Endometrial microvascular endothelial cells (primary cell): Measurements from ENCODE around the gene EGFR. TPM values are rescaled to one million over a fixed set of nuclear protein-coding genes. Genes with fewer than 3 reads are reported as not detected.
"Not testable (repeated sequence)": the region's sequence is repeated elsewhere in the genome, so short reads cannot be mapped to it uniquely, and the experiment has no call there.

Experiments used
- in situ Hi-C: cut with HindIII; loops from 2 replicates; pipeline ENCODE4 v1.10.0; 2017; ENCODE audit warnings: low sequenced_read_pairs, low pct_unique_long_range_greater_than_20kb; ENCODE audit errors: inconsistent ontology term
- total RNA-seq: library from RNA; depleted of rRNA; stranded (reverse); fragments of >200 nt; gene quantifications from one replicate; pipeline ENCODE4 v1.2.3, GENCODE V29; 2015; ENCODE audit errors: inconsistent ontology term

EGFR gene
- total RNA-seq, 1 donor from 2014 or later = 4.8 TPM

GRCh38 chr7:55167296-55167695, 148.5 kb downstream of the EGFR start:
- in situ Hi-C loops = not testable (repeated sequence)

DNA sequence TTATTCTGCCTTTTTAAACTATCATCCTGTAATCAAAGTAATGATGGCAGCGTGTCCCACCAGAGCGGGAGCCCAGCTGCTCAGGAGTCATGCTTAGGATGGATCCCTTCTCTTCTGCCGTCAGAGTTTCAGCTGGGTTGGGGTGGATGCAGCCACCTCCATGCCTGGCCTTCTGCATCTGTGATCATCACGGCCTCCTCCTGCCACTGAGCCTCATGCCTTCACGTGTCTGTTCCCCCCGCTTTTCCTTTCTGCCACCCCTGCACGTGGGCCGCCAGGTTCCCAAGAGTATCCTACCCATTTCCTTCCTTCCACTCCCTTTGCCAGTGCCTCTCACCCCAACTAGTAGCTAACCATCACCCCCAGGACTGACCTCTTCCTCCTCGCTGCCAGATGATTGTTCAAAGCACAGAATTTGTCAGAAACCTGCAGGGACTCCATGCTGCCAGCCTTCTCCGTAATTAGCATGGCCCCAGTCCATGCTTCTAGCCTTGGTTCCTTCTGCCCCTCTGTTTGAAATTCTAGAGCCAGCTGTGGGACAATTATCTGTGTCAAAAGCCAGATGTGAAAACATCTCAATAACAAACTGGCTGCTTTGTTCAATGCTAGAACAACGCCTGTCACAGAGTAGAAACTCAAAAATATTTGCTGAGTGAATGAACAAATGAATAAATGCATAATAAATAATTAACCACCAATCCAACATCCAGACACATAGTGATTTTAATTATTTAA, 151.7 kb downstream of the EGFR start:
- in situ Hi-C loops = no loop called here

GRCh38 chr7:55171157-55171556, 152.3 kb downstream of the EGFR start:
- in situ Hi-C loops = no loop called here

- in situ Hi-C loops = no loop called here
These were observed 153.3 kb downstream of the EGFR start for GRCh38 chr7:55172161-55172560.

DNA sequence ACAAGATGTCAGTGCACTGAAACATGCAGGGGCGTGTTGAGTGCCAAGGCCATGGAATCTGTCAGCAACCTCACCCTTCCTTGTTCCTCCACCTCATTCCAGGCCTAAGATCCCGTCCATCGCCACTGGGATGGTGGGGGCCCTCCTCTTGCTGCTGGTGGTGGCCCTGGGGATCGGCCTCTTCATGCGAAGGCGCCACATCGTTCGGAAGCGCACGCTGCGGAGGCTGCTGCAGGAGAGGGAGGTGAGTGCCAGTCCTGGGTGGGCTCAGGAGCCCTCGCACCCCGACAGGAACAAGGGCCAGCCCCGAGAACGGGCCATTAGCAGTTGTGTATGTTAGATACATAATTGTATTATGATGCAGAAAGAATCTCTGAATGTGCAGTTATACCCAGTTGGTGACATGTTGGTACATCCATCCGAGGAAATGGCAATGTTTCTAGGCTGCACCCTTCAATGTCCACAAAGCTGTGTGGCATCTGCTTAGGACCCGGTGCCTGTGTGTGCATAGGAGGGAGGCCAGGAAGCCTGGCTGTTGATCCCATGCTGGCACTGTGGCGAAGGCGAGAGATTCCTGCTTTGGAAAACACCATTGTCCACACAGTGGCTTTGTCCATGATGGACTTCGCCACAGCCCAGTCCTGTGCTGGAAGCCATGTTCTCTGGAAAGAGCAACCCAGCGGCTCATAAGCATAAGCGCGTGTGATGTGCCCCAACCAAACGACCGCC, 154.2 kb downstream of the EGFR start:
- in situ Hi-C loops = no loop called here

DNA sequence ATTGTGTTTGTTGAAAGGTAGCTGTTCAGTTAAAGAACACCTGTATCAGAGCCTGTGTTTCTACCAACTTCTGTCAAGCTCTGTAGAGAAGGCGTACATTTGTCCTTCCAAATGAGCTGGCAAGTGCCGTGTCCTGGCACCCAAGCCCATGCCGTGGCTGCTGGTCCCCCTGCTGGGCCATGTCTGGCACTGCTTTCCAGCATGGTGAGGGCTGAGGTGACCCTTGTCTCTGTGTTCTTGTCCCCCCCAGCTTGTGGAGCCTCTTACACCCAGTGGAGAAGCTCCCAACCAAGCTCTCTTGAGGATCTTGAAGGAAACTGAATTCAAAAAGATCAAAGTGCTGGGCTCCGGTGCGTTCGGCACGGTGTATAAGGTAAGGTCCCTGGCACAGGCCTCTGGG, 154.9 kb downstream of the EGFR start:
- in situ Hi-C loops = no loop called here

GRCh38 chr7:55174456-55174855, 155.6 kb downstream of the EGFR start:
- in situ Hi-C loops = no loop called here

DNA sequence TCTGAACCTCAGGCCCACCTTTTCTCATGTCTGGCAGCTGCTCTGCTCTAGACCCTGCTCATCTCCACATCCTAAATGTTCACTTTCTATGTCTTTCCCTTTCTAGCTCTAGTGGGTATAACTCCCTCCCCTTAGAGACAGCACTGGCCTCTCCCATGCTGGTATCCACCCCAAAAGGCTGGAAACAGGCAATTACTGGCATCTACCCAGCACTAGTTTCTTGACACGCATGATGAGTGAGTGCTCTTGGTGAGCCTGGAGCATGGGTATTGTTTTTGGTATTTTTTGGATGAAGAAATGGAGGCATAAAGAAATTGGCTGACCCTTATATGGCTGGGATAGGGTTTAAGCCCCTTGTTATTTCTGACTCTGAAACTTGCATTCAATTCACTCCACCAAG, 156.0 kb downstream of the EGFR start:
- in situ Hi-C loops = no loop called here

GRCh38 chr7:55177068-55177530, 158.3 kb downstream of the EGFR start:
- in situ Hi-C loops = no loop called here

DNA sequence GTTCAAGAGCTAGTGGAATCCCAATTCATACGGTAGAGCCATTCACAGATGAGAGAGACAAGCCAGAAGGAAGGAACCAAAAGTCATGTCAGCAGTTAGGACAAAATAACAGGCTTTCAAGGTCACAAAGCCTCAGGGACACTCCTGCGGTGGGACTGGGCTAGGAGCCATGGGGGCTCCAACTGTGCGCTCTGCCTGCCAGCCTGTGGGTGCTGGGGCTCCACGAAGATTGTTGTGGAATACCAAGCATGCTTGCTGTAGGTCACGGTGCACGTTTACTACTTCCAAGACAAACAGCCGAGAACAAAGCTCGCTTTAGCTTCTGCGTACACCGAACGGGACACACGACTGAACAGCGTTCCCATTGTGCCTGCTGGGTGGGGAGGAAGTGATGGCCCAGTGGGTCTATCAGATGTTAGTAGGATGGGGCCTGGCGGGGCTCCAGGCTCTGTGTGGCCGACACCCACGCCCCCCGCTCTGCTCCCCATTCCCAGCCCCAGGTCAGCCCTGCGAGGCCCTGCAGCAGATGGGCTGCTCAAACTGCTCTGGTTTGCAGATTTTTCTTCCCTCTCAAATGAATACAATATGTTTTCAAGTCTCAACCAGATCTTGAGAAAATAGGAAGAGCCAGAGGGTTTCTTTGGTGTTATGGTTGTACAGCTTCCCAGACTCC, 158.9 kb downstream of the EGFR start:
- in situ Hi-C loops = no loop called here

- in situ Hi-C loops = no loop called here
These were observed 159.6 kb downstream of the EGFR start for GRCh38 chr7:55178292-55178862.

DNA sequence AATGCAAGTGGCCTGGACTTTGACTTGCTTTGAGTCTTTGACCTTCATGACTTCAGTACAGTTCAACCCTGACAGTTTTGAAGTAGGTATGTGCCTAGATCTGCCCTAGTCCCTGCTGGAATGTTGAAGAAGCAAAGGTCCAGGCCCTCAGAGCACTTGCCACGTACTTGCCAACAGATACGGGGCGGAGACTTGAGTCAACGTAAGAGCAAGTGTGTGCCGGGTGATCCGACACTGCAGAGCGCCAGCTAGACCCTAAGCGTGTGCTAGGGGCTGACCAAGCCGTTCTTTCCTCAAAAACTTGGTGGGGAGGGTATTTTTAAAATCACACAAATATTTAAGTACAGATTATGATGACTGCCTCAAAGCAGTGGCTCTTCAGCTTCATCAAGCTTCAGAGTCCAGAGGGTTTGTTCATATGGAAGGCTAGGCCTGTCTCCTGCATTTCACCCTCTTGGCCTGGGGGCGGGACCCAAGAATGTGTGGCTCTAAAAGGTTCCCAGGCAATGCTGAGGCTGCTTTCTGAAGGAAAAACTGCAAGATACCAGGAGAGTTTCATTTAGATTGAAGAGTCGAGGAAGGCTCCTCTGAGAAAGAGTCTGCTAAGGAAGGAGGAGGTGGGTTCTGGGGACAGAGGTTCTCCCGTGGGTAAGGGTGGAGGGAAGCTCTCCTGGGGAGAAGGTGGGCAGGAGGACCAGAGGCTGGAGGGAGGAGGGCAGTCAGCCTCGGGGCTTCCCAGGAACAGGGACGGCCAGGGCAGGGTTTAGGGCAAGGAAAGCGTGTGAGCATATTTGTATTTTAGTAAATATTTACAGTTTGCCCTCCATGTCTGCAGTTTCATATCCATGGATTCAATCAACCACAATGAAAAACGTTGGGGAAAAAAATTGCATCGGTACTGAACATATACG, 160.3 kb downstream of the EGFR start:
- in situ Hi-C loops = no loop called here

DNA sequence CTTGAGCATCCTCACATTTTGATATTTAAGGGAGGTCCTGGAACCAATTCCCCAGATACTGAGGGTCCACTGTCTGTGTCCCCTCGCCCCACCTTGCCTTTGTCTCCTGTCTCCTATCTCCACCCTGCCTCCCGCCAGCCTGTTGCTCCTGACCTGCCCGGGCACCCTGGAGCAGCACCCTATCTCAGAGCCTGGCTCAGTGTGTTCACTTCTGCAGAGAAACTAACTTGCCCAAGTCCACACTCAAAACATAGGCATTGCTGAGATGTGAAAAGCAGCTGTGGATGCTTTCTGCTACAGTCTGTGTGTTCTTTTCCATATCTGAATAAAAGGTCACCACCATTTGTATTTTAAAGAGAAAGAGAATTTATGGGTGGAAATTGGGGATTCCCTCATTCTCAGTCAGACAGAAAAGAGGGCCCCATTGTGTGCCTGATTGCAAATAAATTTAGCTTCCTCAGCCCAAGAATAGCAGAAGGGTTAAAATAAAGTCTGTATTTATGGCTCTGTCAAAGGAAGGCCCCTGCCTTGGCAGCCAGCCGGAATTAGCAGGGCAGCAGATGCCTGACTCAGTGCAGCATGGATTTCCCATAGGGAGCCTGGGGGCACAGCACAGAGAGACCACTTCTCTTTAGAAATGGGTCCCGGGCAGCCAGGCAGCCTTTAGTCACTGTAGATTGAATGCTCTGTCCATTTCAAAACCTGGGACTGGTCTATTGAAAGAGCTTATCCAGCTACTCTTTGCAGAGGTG, 161.3 kb downstream of the EGFR start:
- in situ Hi-C loops = no loop called here

DNA sequence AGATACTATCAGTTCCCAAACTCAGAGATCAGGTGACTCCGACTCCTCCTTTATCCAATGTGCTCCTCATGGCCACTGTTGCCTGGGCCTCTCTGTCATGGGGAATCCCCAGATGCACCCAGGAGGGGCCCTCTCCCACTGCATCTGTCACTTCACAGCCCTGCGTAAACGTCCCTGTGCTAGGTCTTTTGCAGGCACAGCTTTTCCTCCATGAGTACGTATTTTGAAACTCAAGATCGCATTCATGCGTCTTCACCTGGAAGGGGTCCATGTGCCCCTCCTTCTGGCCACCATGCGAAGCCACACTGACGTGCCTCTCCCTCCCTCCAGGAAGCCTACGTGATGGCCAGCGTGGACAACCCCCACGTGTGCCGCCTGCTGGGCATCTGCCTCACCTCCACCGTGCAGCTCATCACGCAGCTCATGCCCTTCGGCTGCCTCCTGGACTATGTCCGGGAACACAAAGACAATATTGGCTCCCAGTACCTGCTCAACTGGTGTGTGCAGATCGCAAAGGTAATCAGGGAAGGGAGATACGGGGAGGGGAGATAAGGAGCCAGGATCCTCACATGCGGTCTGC, 162.2 kb downstream of the EGFR start:
- in situ Hi-C loops = no loop called here

- in situ Hi-C loops = no loop called here
These were observed 162.9 kb downstream of the EGFR start for GRCh38 chr7:55181762-55182161.

GRCh38 chr7:55183897-55184296, 165.1 kb downstream of the EGFR start:
- in situ Hi-C loops = no loop called here

DNA sequence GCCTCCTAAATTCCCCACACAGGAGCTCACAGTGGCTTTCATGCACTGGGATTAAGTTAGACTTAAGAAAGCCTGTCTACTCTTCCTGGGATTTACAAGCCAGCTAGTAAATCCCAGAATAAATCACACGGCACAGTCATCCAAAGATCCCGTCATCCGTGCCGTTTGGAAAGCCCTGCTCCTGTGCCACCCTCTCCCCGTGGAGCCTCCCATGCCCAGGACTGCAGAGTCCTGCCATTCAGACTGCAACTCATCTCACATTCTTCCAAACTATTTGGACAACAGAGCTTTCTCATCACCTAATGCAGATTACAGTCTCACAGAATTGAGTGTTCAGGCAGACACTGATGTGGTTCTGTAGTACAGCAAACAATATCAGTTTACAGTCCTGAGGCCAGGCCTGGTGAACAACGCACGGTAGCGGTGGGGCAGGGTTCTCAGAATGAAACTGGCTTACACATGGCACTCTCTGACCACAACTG, 166.5 kb downstream of the EGFR start:
- in situ Hi-C loops = no loop called here
